OCI-LY7 (cell line): ENCODE results near the gene CLDN4. TPM values are rescaled to one million over a fixed set of nuclear protein-coding genes. Genes with fewer than 3 reads are reported as not detected.
"Not testable (repeated sequence)": the region's sequence is repeated elsewhere in the genome, so short reads cannot be mapped to it uniquely, and the experiment has no call there.

Experiments used
- BruUV-seq: library from RNA; stranded (reverse); fragments of 400-500 nt; replicated peaks from 2 replicates; lab custom pipeline; 2021; lab: Mats Ljungman, UMichigan
- CTCF ChIA-PET: fragments of 300-600 bp; sonication (Branson Sonifier 250); formaldehyde crosslinking; loops from one replicate; lab custom pipeline; 2022; ENCODE audit warnings: antibody characterized with exemption; ENCODE audit not compliant: unreplicated experiment; lab: Charles Lee
- POLR2A ChIA-PET: fragments of 300-600 bp; sonication (Branson Sonifier 250); formaldehyde crosslinking; loops from one replicate; lab custom pipeline; 2022; ENCODE audit warnings: antibody characterized with exemption; lab: Charles Lee
- DNase-seq: peaks from one replicate; pipeline ENCODE4 v3.0.0-alpha.2; 2015; ENCODE audit warnings: low spot score
- H2AFZ ChIP-seq: fragments of 200-600 bp; sonication (generic), shearing (Covaris generic); 2 replicates; pipeline ENCODE4 v1.6.1; 2014; ENCODE audit warnings: mild to moderate bottlenecking, antibody characterized with exemption, low read length, moderate library complexity
- H3K27ac ChIP-seq: fragments of 200-600 bp; sonication (generic); 2 replicates; pipeline ENCODE4 v1.5.1; 2014; ENCODE audit warnings: mixed run types, low read depth, mild to moderate bottlenecking, moderate library complexity, low read length, inconsistent platforms; ENCODE audit not compliant: poor library complexity, severe bottlenecking
- H3K36me3 ChIP-seq: fragments of 200-600 bp; sonication (generic); 2 replicates; pipeline ENCODE4 v1.6.1; 2014; ENCODE audit warnings: mild to moderate bottlenecking, antibody characterized with exemption, low read length, moderate library complexity, mixed read lengths; ENCODE audit not compliant: insufficient read depth
- H3K4me1 ChIP-seq: fragments of 200-600 bp; sonication (generic); 2 replicates; pipeline ENCODE4 v1.5.1; 2014; ENCODE audit warnings: mild to moderate bottlenecking, low read length; ENCODE audit not compliant: insufficient read depth, poor library complexity, severe bottlenecking
- H3K4me2 ChIP-seq: fragments of 200-600 bp; sonication (generic); 2 replicates; pipeline ENCODE4 v1.6.1; 2014; ENCODE audit warnings: mild to moderate bottlenecking, low read length
- H3K4me3 ChIP-seq: fragments of 200-600 bp; sonication (generic); 2 replicates; pipeline ENCODE4 v1.5.1; 2014; ENCODE audit warnings: mild to moderate bottlenecking, low read depth, low read length; ENCODE audit not compliant: poor library complexity, severe bottlenecking
- H3K79me2 ChIP-seq: fragments of 200-600 bp; sonication (generic); 2 replicates; pipeline ENCODE4 v1.6.1; 2016; ENCODE audit warnings: low read depth, mild to moderate bottlenecking, low read length, moderate library complexity, mixed read lengths; ENCODE audit not compliant: insufficient read depth
- H3K9me2 ChIP-seq: fragments of 200-600 bp; sonication (generic); 2 replicates; pipeline ENCODE4 v1.6.1; 2016; ENCODE audit warnings: mild to moderate bottlenecking, low read length, mixed read lengths; ENCODE audit not compliant: insufficient read depth
- H3K9me3 ChIP-seq: fragments of 200-600 bp; sonication (generic); 2 replicates; pipeline ENCODE4 v1.6.1; 2014; ENCODE audit warnings: mild to moderate bottlenecking, mixed run types, low read length, mixed read lengths
- H4K20me1 ChIP-seq: fragments of 200-600 bp; sonication (generic); 2 replicates; pipeline ENCODE4 v1.6.1; 2014; ENCODE audit warnings: mild to moderate bottlenecking, antibody characterized with exemption, low read length, moderate library complexity, mixed read lengths; ENCODE audit not compliant: insufficient read depth
- EZH2phosphoT487 ChIP-seq: fragments of 200-600 bp; sonication (generic); IDR thresholded peaks from 2 replicates; pipeline ENCODE4 v1.6.1; 2018; ENCODE audit warnings: low read depth, borderline replicate concordance, mild to moderate bottlenecking, mixed run types, antibody characterized with exemption, low read length, moderate library complexity, mixed read lengths
- intact Hi-C: fragments of 100-400 bp; cut with micrococcal nuclease; formaldehyde crosslinking; loops from one replicate; pipeline ENCODE4 v1.10.0; 2022; ENCODE audit not compliant: unreplicated experiment
- total RNA-seq, 2 experiments: library from RNA; depleted of rRNA in 1 of 2; stranded (reverse); fragments of >200 nt in 1 of 2; shearing (Covaris generic) in 1 of 2; gene quantifications; 2 replicates each; pipeline ENCODE4 v1.2.3, GENCODE V29; 2014 to 2022
- TF ChIP-seq, protein P1 (sequence below): fragments of 200-600 bp; sonication (generic); conservative IDR thresholded peaks from 2 replicates; pipeline ENCODE4 v1.5.1; 2014; ENCODE audit warnings: mild to moderate bottlenecking, antibody characterized with exemption, low read length, moderate library complexity, mixed read lengths

The CLDN4 gene
- total RNA-seq, 2 experiments from 2014 or later, result 0.13 to 1.0 TPM

DNA sequence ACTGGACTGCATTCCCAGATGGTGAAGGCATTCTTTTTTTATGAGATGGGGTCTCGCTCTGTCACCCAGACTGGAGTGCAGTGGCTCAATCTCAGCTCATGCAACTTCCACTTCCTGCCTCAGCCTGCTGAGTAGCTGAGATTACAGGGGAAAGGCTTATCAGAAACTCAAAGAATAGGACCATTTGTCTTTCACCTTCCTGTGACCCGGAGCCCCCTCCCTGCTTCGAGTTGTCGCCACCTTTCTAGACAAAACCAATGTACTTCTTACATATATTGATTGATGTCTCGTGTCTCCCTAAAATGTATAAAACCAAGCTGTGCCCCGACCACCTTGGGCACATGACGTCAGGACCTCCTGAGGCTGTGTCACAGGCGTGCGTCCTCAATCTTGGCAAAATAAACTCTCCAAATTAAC, 13.3 kb downstream of the CLDN4 start:
- CTCF ChIA-PET, result no interaction called here
- POLR2A ChIA-PET, result no interaction called here
- no peaks in the 10 kb centered on the region for H3K36me3 ChIP-seq
- no peaks in the 10 kb centered on the region for H3K79me2 ChIP-seq
- no peak for TF ChIP-seq EZH2phosphoT487
- TF ChIP-seq, protein P1, sequence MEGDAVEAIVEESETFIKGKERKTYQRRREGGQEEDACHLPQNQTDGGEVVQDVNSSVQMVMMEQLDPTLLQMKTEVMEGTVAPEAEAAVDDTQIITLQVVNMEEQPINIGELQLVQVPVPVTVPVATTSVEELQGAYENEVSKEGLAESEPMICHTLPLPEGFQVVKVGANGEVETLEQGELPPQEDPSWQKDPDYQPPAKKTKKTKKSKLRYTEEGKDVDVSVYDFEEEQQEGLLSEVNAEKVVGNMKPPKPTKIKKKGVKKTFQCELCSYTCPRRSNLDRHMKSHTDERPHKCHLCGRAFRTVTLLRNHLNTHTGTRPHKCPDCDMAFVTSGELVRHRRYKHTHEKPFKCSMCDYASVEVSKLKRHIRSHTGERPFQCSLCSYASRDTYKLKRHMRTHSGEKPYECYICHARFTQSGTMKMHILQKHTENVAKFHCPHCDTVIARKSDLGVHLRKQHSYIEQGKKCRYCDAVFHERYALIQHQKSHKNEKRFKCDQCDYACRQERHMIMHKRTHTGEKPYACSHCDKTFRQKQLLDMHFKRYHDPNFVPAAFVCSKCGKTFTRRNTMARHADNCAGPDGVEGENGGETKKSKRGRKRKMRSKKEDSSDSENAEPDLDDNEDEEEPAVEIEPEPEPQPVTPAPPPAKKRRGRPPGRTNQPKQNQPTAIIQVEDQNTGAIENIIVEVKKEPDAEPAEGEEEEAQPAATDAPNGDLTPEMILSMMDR, result no peak
- peak overlapping the region; percentile 11; the same call in 1 of the 2 replicates for H2AFZ ChIP-seq
- no peak for DNase-seq
- no peak overlapping the region for H3K4me2 ChIP-seq
- 0 out of 2 replicates have a peak, but pooled peaks cover 4% of the 10 kb centered on the region for H3K9me3 ChIP-seq
- H3K9me2 ChIP-seq, result no peaks in the 10 kb centered on the region
- H3K4me3 ChIP-seq, result no peak overlapping the region
- BruUV-seq, result no TSS peak
- no peak overlapping the region for H3K27ac ChIP-seq
- intact Hi-C loops, result loop anchor here (5.0 kb wide), 1 partner anchor 107 kb away; the partner anchor contains the start of gene ABHD11
- peaks cover 14% of the 10 kb centered on the region for H3K4me1 ChIP-seq
- H4K20me1 ChIP-seq, result no peaks in the 10 kb centered on the region

DNA sequence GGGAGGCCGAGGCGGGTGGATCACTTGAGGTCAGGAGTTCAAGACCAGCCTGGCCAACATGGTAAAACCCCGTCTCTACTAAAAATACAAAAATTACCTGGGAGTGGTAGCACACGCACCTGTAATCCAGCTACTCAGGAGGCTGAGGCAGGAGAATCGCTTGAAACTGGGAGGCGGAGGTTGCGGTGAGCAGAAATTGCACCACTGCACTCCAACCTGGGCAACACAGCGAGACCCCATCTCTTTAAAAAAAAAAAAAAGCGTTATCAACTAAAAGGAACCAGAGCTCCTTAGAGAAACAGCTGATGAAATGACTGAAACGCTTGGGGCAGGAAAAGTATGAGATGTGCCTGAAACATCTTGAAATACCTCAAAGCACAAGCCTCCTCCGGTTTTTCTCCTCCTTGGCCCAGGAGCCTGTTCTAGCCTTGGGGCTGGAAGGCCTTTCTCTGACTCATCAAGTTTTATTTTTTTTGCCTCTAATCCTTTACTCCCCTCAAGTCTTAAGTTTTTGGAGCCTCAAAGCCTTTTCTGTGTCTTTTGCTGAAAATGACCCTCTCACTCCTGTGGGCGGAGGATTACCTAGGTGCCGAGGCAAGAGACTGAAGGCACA, 14.2 kb downstream of the CLDN4 start:
- Histone ChIP-seq H4K20me1 (no peaks in the 10 kb centered on the region), H3K4me3 (no peak overlapping the region), H2AFZ (no peak overlapping the region), H3K4me2 (no peak overlapping the region), H3K79me2 (no peaks in the 10 kb centered on the region), H3K9me2 (no peaks in the 10 kb centered on the region), H3K4me1 (peaks cover 14% of the 10 kb centered on the region), H3K9me3 (0 out of 2 replicates have a peak, but pooled peaks cover 4% of the 10 kb centered on the region), H3K36me3 (no peaks in the 10 kb centered on the region), H3K27ac (no peak overlapping the region)
- DNase-seq, result no peak
- intact Hi-C loops, result loop anchor here (5.0 kb wide), 1 partner anchor 108 kb away; the partner anchor contains the start of gene ABHD11
- ChIA-PET POLR2A (no interaction called here), CTCF (no interaction called here)
- TF ChIP-seq, protein P1, result no peak
- no peak for TF ChIP-seq EZH2phosphoT487
- BruUV-seq, result no TSS peak

DNA sequence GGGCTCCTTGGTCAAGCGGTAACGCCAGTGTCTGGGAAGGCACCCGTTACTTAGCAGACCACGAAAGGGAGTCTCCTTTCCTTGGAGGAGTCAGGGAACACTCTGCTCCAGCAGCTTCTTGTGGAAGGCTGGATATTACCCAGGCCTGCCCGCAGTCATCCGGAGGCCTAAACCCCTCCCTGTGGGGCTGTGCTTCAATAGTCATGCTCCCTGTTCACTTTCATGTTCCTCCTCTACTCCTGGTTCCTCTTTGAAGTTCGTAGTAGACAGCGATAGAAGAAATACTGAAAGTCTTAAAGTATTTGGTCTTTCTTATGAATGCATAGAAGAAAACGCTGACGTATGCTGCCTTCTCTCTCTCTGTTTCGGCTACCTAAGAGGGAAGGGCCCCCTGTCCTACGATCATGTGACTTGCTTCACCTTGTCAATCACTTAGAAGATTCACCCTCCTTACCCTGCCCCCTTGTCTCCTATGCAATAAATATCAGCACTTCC, 15.0 kb downstream of the CLDN4 start:
- H3K4me1 ChIP-seq, result peaks cover 14% of the 10 kb centered on the region
- POLR2A ChIA-PET, DNase-seq, H2AFZ ChIP-seq, BruUV-seq, H3K4me2 ChIP-seq, H3K36me3 ChIP-seq, H3K4me3 ChIP-seq, H4K20me1 ChIP-seq, H3K9me2 ChIP-seq, H3K27ac ChIP-seq, H3K9me3 ChIP-seq, intact Hi-C loops, CTCF ChIA-PET, H3K79me2 ChIP-seq: not testable (repeated sequence)
